ENCODE results near the gene POLR3F. TPM values are rescaled to one million over a fixed set of nuclear protein-coding genes. Genes with fewer than 3 reads are reported as not detected.

Gene POLR3F
- polyA plus RNA-seq, 1 of the 3 experiments (the other 2 are of a cell fraction), result 4.8 TPM

DNA sequence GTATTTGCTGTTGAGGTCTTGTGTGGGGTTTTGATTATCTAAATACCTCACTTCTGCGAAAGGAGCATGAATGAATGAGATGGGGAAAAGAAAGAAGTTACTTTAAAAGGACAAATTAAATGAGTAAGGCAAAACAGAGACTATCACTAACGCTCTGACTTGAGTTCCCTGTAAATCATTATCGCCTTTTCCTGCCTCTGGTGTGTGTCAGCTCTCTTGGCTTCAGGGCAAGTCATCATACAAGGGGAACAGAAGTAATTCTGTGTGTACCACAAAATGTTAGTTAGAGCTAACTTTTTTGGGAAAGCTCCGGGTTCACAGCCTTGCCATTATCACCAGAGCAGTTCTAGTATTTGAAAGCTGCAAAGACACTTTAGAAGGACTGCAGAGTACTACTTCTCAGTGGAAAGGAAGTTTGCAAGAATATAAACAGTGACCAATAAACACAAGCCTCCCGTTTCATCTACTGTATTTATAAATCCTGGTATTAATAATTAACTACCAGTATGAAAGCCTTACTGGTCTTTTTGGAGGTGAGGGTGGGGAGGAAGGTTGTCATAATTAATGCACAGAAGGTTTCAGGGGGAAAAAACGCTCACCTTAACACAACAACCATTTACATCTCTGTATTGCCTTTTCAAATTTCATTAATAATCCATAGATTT, 1.5 kb upstream of the POLR3F start:
- Histone ChIP-seq H4K20me1 (ENCODE audit: insufficient read depth) (no peaks in the 10 kb centered on the region), H3K9ac (peak overlapping the region; percentile 90; the same call in 1 of the 2 replicates), H3K27ac (ENCODE audit: low read depth in 2 of 2, low read length in 1 of 2) (peak overlapping the region; percentile 96; a peak in 2 of 4 replicates), H3K9me3 (no peaks in the 10 kb centered on the region), H3K36me3 (replicated peaks in 1 of 2; ENCODE audit: control insufficient read depth in 1 of 2, insufficient read depth in 2 of 2, low read length in 1 of 2) (peaks cover 7 to 9% of the 10 kb centered on the region in 2 experiments), H3K4me2 (peak overlapping the region; percentile 84), H3K79me2 (ENCODE audit: insufficient read depth) (peaks cover 34% of the 10 kb centered on the region), H3K27me3 (ENCODE audit: insufficient read depth) (no peaks in the 10 kb centered on the region), H3K4me1 (ENCODE audit: control insufficient read depth in 1 of 2, insufficient read depth in 2 of 2, low read depth in 1 of 2, low read length in 1 of 2) (peaks cover 0 to 7% of the 10 kb centered on the region in 2 experiments; a peak in 2 of 4 replicates), H3F3A (replicated peaks; ENCODE audit: insufficient read depth) (no peaks in the 10 kb centered on the region), H3K9me2 (no peaks in the 10 kb centered on the region), H2AFZ (ENCODE audit: low read depth) (peak overlapping the region; percentile 85; the same call in 1 of the 2 replicates), H3K4me3 (ENCODE audit: low read depth in 2 of 2, low read length in 1 of 2) (peak overlapping the region; percentile 94)
- CTCF ChIA-PET, result interaction anchor here (0.6 to 1.0 kb wide), 2 partner anchors 50 to 1665 kb away, joined by 3 to 4 read pairs; no protein-coding TSS in a partner anchor
- 43% methylated on average over 6 of the region's 6 CpGs for WGBS (ENCODE audit: low lambda C conversion rate)
- POLR2A ChIA-PET, result interaction anchor here (1.4 to 1.8 kb wide), 3 partner anchors 56 to 1587 kb away, joined by 3 to 9 read pairs (median 3); partner anchors contain the start of genes CFAP61, CRNKL1 and ZNF133
- TF ChIP-seq USF2 (IDR thresholded peaks at IDR 0.05; ENCODE audit: borderline replicate concordance, low read depth, low read length) (no peak), MAX (IDR thresholded peaks at IDR 0.05; ENCODE audit: low read depth) (no peak), USF1 (IDR thresholded peaks at IDR 0.05; ENCODE audit: borderline replicate concordance, low read depth) (no peak), YY1 (IDR thresholded peaks at IDR 0.05; ENCODE audit: low read depth) (no peak), GABPA (IDR thresholded peaks at IDR 0.05; ENCODE audit: low read depth) (no peak), RFX5 (IDR thresholded peaks at IDR 0.05; ENCODE audit: low read length) (no peak), TCF12 (IDR thresholded peaks at IDR 0.05) (no peak), MEF2A (IDR thresholded peaks at IDR 0.05; ENCODE audit: borderline replicate concordance, low read depth) (no peak), NRF1 (IDR thresholded peaks at IDR 0.05; ENCODE audit: low read depth, low read length) (no peak), MXI1 (IDR thresholded peaks at IDR 0.05; ENCODE audit: low read depth, low read length) (no peak)
- no peak for DNase-seq

- Histone ChIP-seq H3K4me1 (ENCODE audit: control insufficient read depth in 1 of 2, insufficient read depth in 2 of 2, low read depth in 1 of 2, low read length in 1 of 2) (peaks cover 0 to 7% of the 10 kb centered on the region in 2 experiments; a peak in 2 of 4 replicates), H3K27ac (ENCODE audit: low read depth in 2 of 2, low read length in 1 of 2) (peak overlapping the region; percentile 96; a peak in 3 of 4 replicates), H3K9ac (peak overlapping the region; percentile 90), H4K20me1 (ENCODE audit: insufficient read depth) (no peaks in the 10 kb centered on the region), H3K9me3 (no peaks in the 10 kb centered on the region), H2AFZ (ENCODE audit: low read depth) (peak overlapping the region; percentile 85), H3K4me2 (peak overlapping the region; percentile 84), H3K36me3 (replicated peaks in 1 of 2; ENCODE audit: control insufficient read depth in 1 of 2, insufficient read depth in 2 of 2, low read length in 1 of 2) (peaks cover 13 to 16% of the 10 kb centered on the region in 2 experiments), H3K79me2 (ENCODE audit: insufficient read depth) (peaks cover 39% of the 10 kb centered on the region), H3F3A (replicated peaks; ENCODE audit: insufficient read depth) (no peaks in the 10 kb centered on the region), H3K9me2 (no peaks in the 10 kb centered on the region), H3K4me3 (ENCODE audit: low read depth in 2 of 2, low read length in 1 of 2) (peak overlapping the region; percentile 94), H3K27me3 (ENCODE audit: insufficient read depth) (no peaks in the 10 kb centered on the region)
- under 1% methylated on average over 15 of the region's 15 CpGs for WGBS (ENCODE audit: low lambda C conversion rate)
- peak; percentile 87 for DNase-seq
- CTCF ChIA-PET, result interaction anchor here (1.0 to 1.9 kb wide), 4 partner anchors 8 to 54 kb away, joined by 3 to 4 read pairs (median 3); no protein-coding TSS in a partner anchor
- POLR2A ChIA-PET, result interaction anchor here (0.6 to 2.0 kb wide), 12 partner anchors 8 to 1586 kb away, joined by 3 to 18 read pairs (median 4); partner anchors contain the start of genes CFAP61, CRNKL1, KAT14 and PET117
- no peak for TF ChIP-seq RFX5 (IDR thresholded peaks at IDR 0.05; ENCODE audit: low read length)
- TF ChIP-seq EZH2phosphoT487 (IDR thresholded peaks at IDR 0.05; ENCODE audit: borderline replicate concordance, low read depth), result no peak
- no peak for TF ChIP-seq RXRA (IDR thresholded peaks at IDR 0.05; ENCODE audit: borderline replicate concordance, low read depth)
- TF ChIP-seq CHD2 (IDR thresholded peaks at IDR 0.05; ENCODE audit: low read length, partially characterized antibody), result peak; percentile 53
- no peak for TF ChIP-seq RCOR1 (IDR thresholded peaks at IDR 0.05; ENCODE audit: low read length)
- TF ChIP-seq ELF1 (IDR thresholded peaks at IDR 0.05), result no peak
- no peak for TF ChIP-seq SMC3 (IDR thresholded peaks at IDR 0.05; ENCODE audit: low read depth, low read length)
- no peak for TF ChIP-seq TAF1 (IDR thresholded peaks at IDR 0.05; ENCODE audit: borderline replicate concordance, low read depth, low read length)
- no peak for TF ChIP-seq JUND (IDR thresholded peaks at IDR 0.05)
- TF ChIP-seq MEF2A (IDR thresholded peaks at IDR 0.05; ENCODE audit: borderline replicate concordance, low read depth), result no peak
- peak; percentile 82 for TF ChIP-seq GABPA (IDR thresholded peaks at IDR 0.05; ENCODE audit: low read depth)
- no peak for TF ChIP-seq NRF1 (IDR thresholded peaks at IDR 0.05; ENCODE audit: low read depth, low read length)
- TF ChIP-seq RAD21 (IDR thresholded peaks at IDR 0.05; ENCODE audit: low read length), result peak; percentile 3; the same call in 1 of the 2 replicates
- TF ChIP-seq FOXM1 (IDR thresholded peaks at IDR 0.05; ENCODE audit: low read depth), result no peak
- peak; percentile 85 for TF ChIP-seq POLR2AphosphoS5 (IDR thresholded peaks at IDR 0.05; ENCODE audit: low read depth, low read length)
- 0 out of 2 replicates have a peak, but pooled peaks have one; percentile 21 for TF ChIP-seq REST (IDR thresholded peaks at IDR 0.05; ENCODE audit: low read depth, low read length)
Measured at GRCh38 chr20:18466574-18466893, 656 bp upstream of the POLR3F start.
